OCI-LY1 (cell line): ENCODE data around the gene WDPCP.

Experiments
- H2AFZ ChIP-seq: fragments of 200-600 bp; sonication (generic), shearing (Covaris generic); 2 replicates; pipeline ENCODE4 v1.6.0; 2014; ENCODE audit warnings: antibody characterized with exemption, mild to moderate bottlenecking, low read length
- H3F3A ChIP-seq: fragments of 200-600 bp; sonication (generic), shearing (Covaris generic); 2 replicates; pipeline ENCODE4 v1.6.0; 2014; ENCODE audit warnings: mild to moderate bottlenecking, antibody characterized with exemption, low read length, moderate library complexity; ENCODE audit not compliant: insufficient read depth
- H3K27ac ChIP-seq: fragments of 200-600 bp; sonication (generic); 2 replicates; pipeline ENCODE4 v1.5.1; 2014; ENCODE audit warnings: low read length, mixed run types, mild to moderate bottlenecking, low read depth; ENCODE audit not compliant: poor library complexity, severe bottlenecking
- H3K27me3 ChIP-seq: fragments of 200-600 bp; sonication (generic); 2 replicates; pipeline ENCODE4 v1.6.0; 2014; ENCODE audit warnings: antibody characterized with exemption, mild to moderate bottlenecking, low read length, moderate library complexity; ENCODE audit not compliant: insufficient read depth
- H3K36me3 ChIP-seq: fragments of 200-600 bp; sonication (generic); 2 replicates; pipeline ENCODE4 v1.6.1; 2014; ENCODE audit warnings: mild to moderate bottlenecking, antibody characterized with exemption, low read length, moderate library complexity, mixed read lengths; ENCODE audit not compliant: insufficient read depth
- H3K4me1 ChIP-seq: fragments of 200-600 bp; sonication (generic); 2 replicates; pipeline ENCODE4 v1.5.1; 2014; ENCODE audit warnings: mild to moderate bottlenecking, low read length, moderate library complexity; ENCODE audit not compliant: insufficient read depth, severe bottlenecking
- H3K4me2 ChIP-seq: fragments of 200-600 bp; sonication (generic), shearing (Covaris generic); 2 replicates; pipeline ENCODE4 v1.6.1; 2014; ENCODE audit warnings: low read length
- H3K4me3 ChIP-seq: fragments of 200-600 bp; sonication (generic); 2 replicates; pipeline ENCODE4 v1.5.1; 2014; ENCODE audit warnings: low read length, low read depth, mild to moderate bottlenecking, mixed read lengths; ENCODE audit not compliant: poor library complexity, severe bottlenecking
- H3K79me2 ChIP-seq: fragments of 200-600 bp; shearing (Covaris generic); 2 replicates; pipeline ENCODE4 v1.6.1; 2016; ENCODE audit warnings: mixed run types, low read length, mixed read lengths; ENCODE audit not compliant: insufficient read depth
- H3K9ac ChIP-seq: fragments of 200-600 bp; sonication (generic), shearing (Covaris generic); 2 replicates; pipeline ENCODE4 v1.6.1; 2014; ENCODE audit warnings: mild to moderate bottlenecking, low read length, mixed read lengths
- H3K9me2 ChIP-seq: fragments of 200-600 bp; sonication (generic), shearing (Covaris generic); 2 replicates; pipeline ENCODE4 v1.6.1; 2014; ENCODE audit warnings: low read depth, mild to moderate bottlenecking, low read length, mixed read lengths
- H3K9me3 ChIP-seq: fragments of 200-600 bp; shearing (Covaris generic); 2 replicates; pipeline ENCODE4 v1.6.1; 2014; ENCODE audit warnings: low read length, mixed read lengths
- H4K20me1 ChIP-seq: fragments of 200-600 bp; sonication (generic), shearing (Covaris generic); 2 replicates; pipeline ENCODE4 v1.6.0; 2016; ENCODE audit warnings: mild to moderate bottlenecking, low read length; ENCODE audit not compliant: insufficient read depth
- EZH2 ChIP-seq: fragments of 200-600 bp; sonication (generic), shearing (Covaris generic); IDR thresholded peaks from 2 replicates; pipeline ENCODE4 v1.8.0; 2017; ENCODE audit warnings: borderline replicate concordance, mixed run types, mild to moderate bottlenecking, antibody characterized with exemption, low read length, moderate library complexity, mixed read lengths
- TF ChIP-seq, protein P1 (sequence below): fragments of 200-600 bp; sonication (generic), shearing (Covaris generic); IDR thresholded peaks from 2 replicates; pipeline ENCODE4 v1.5.1; 2017; ENCODE audit warnings: mild to moderate bottlenecking, antibody characterized with exemption, low read length, moderate library complexity, mixed read lengths

Gene WDPCP

DNA sequence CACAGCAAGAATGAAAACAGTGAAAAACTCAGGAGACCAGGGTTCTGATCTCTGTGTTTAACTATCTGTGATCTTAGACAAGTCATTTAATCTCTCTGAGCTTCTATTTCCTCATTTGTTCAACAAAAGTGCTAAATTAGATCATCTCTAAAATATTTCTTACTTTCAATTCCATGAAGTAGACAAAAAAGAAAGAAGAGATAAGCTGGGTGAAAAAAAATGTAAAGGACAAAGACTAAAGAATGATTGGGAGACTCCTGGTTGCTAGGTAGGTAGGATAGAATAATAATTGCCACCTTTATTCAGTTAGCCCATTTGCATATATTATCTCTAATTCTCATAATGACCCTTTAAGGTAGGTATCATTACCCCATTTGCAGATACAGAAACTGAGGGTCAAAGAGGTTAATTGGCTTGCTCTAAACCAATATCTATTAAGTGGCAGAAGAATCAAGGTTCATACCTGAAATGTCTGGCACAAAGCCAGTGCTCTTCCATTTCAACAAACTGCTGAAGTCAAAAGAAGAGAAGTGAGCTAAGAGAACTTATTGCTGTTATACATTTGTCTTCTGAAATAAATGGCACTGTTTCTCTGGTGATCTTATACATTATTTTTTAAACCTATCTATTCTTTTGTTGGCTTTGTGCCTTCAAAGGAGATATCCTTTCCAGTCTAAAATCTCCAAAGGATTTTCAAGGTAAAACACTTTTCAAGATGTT lies 395.9 kb downstream of the WDPCP start:
- Histone ChIP-seq H3K27me3 (no peaks in the 10 kb centered on the region), H3K4me2 (no peak overlapping the region), H4K20me1 (no peaks in the 10 kb centered on the region), H3K9ac (no peak overlapping the region), H3K36me3 (no peaks in the 10 kb centered on the region), H3F3A (0 out of 2 replicates have a peak, but pooled peaks cover 4% of the 10 kb centered on the region), H3K9me3 (0 out of 2 replicates have a peak, but pooled peaks cover 3% of the 10 kb centered on the region), H3K4me3 (no peak overlapping the region), H3K79me2 (no peaks in the 10 kb centered on the region), H2AFZ (no peak overlapping the region), H3K27ac (no peak overlapping the region), H3K9me2 (no peaks in the 10 kb centered on the region), H3K4me1 (peaks cover 5% of the 10 kb centered on the region)
- TF ChIP-seq EZH2: no peak
- TF ChIP-seq, protein P1, sequence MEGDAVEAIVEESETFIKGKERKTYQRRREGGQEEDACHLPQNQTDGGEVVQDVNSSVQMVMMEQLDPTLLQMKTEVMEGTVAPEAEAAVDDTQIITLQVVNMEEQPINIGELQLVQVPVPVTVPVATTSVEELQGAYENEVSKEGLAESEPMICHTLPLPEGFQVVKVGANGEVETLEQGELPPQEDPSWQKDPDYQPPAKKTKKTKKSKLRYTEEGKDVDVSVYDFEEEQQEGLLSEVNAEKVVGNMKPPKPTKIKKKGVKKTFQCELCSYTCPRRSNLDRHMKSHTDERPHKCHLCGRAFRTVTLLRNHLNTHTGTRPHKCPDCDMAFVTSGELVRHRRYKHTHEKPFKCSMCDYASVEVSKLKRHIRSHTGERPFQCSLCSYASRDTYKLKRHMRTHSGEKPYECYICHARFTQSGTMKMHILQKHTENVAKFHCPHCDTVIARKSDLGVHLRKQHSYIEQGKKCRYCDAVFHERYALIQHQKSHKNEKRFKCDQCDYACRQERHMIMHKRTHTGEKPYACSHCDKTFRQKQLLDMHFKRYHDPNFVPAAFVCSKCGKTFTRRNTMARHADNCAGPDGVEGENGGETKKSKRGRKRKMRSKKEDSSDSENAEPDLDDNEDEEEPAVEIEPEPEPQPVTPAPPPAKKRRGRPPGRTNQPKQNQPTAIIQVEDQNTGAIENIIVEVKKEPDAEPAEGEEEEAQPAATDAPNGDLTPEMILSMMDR: no peak

DNA sequence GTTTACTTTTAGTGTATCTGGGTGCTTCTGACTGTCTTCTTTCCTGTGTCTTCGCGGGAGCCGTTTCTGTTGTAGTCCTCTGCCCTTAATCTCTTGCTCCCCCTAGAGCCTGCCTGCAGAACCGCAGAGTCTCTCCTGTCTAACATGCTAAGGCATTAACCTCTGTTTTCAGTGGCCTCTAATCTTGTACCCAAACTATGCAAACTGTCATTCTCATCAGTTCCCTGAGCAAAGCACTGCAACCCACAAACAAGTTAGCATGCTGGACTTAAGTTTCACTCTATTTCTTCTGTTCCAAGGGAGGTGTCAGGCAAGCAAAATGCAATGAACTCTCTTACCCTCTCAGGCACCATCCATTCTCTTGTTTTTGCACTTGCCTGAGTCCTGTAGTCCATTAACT lies 399.3 kb downstream of the WDPCP start:
- Histone ChIP-seq H3K4me3 (peak overlapping the region; percentile 32), H3K79me2 (no peaks in the 10 kb centered on the region), H3K4me2 (peak overlapping the region; percentile 60), H3K9me2 (no peaks in the 10 kb centered on the region), H3K4me1 (peaks cover 5% of the 10 kb centered on the region), H3K27me3 (no peaks in the 10 kb centered on the region), H2AFZ (0 out of 2 replicates have a peak overlapping the region, but pooled peaks have one; percentile 89), H3K27ac (no peak overlapping the region), H3F3A (0 out of 2 replicates have a peak, but pooled peaks cover 4% of the 10 kb centered on the region), H4K20me1 (no peaks in the 10 kb centered on the region), H3K9me3 (0 out of 2 replicates have a peak, but pooled peaks cover 3% of the 10 kb centered on the region), H3K36me3 (no peaks in the 10 kb centered on the region), H3K9ac (peak overlapping the region; percentile 31; the same call in 1 of the 2 replicates)
- TF ChIP-seq, protein P1: peak; percentile 93
- TF ChIP-seq EZH2: no peak

DNA sequence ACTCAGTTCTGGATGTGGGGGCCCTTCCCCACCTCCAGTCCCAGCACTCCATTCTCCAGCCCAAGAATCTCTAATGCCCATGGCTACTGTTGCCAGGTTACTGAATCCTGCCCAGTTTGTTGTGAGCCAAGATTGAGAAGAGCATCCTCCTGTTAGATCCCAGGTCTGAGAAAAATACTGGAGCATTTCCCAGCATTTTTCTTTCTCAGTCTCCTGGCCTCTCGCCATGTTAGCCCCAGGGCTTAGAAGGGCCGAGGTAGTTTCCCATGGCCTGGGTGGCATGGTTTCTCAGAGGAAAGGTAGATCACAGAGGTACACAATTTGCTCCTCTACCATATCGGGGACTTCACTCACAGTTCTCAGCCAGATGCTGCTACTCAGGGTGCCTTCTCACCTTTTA lies 401.9 kb downstream of the WDPCP start:
- no peak overlapping the region for H3K9ac ChIP-seq
- H3F3A ChIP-seq: no peaks in the 10 kb centered on the region
- H3K79me2 ChIP-seq: no peaks in the 10 kb centered on the region
- no peak for TF ChIP-seq EZH2
- TF ChIP-seq, protein P1: no peak
- 0 out of 2 replicates have a peak, but pooled peaks cover 3% of the 10 kb centered on the region for H3K9me3 ChIP-seq
- no peak overlapping the region for H3K4me3 ChIP-seq
- H3K4me1 ChIP-seq: peaks cover 5% of the 10 kb centered on the region
- no peaks in the 10 kb centered on the region for H4K20me1 ChIP-seq
- no peak overlapping the region for H3K4me2 ChIP-seq
- no peak overlapping the region for H2AFZ ChIP-seq
- H3K9me2 ChIP-seq: no peaks in the 10 kb centered on the region
- H3K27ac ChIP-seq: no peak overlapping the region
- H3K36me3 ChIP-seq: no peaks in the 10 kb centered on the region
- no peaks in the 10 kb centered on the region for H3K27me3 ChIP-seq
